Measurements from ENCODE around the gene LRRC49. TPM values are rescaled to one million over a fixed set of nuclear protein-coding genes. Genes with fewer than 3 reads are reported as not detected.
"Not testable (repeated sequence)": the region's sequence is repeated elsewhere in the genome, so short reads cannot be mapped to it uniquely, and the experiment has no call there.

The LRRC49 gene
- total and polyA plus RNA-seq, 2 donors = 6.5 to 35.3 TPM

DNA sequence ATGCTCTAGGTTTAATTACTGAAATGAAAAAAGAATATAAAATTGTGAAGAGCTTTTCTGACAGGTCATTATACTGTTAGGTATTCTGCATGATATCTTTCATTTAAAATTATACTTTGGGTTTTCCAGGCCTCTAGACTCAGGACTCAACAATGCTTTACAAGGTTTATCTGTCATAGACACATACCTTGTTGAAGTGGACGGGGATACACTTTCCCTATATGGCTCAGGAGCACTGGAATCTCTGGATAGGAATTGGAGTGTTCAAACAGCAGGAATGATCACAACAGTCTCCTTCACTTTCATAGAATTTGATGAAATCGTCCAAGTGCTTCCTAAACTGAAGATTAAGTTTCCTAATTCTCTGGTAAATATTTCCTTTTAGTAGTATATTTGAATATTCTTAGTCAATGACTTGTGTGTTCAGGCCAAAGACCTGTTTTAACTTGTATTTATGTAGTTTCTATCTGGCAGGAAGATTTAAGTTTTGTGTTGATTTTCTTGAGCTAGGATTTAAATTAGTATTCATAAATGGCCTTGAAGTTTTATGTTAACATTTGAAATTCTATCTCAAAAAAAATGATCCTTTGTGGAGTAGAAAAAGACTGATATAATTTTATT lies 115.7 kb downstream of the LRRC49 start:
- no peak for DNase-seq (ENCODE audit: extremely low spot score)

DNA sequence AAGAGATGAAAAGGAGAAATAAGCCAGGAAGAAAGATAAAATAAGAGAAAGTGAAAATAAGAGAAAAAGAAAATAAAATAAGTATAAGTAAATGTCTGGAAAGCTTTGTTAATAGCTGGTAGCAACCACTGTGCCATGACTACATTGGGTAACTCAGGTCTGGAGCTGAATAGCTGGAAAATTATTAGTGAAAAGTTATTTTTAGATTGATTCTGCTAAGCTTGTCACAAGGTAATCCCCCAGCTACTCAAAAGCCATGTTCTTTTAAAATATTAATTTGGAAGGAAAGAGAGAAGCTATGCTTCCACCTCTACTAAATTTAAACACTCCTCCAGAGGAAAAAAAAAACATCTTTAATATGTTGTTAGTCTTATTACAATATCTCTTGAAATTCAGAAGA lies 117.8 kb downstream of the LRRC49 start:
- Histone ChIP-seq H3K4me3 (ENCODE audit: low read depth, low read length) (no peak overlapping the region), H3K4me1 (ENCODE audit: insufficient read depth) (no peaks in the 10 kb centered on the region), H3K36me3 (ENCODE audit: insufficient read depth) (no peaks in the 10 kb centered on the region), H3K27ac (ENCODE audit: low read depth) (no peak overlapping the region)
- DNase-seq (ENCODE audit: extremely low spot score) = no peak

More for the DNA sequence above, 115.7 kb downstream of the LRRC49 start:
- no peak overlapping the region for H3K4me3 ChIP-seq (ENCODE audit: low read depth, low read length)
- H3K36me3 ChIP-seq (ENCODE audit: insufficient read depth) = no peaks in the 10 kb centered on the region
- no peaks in the 10 kb centered on the region for H3K4me1 ChIP-seq (ENCODE audit: insufficient read depth)
- no peak overlapping the region for H3K27ac ChIP-seq (ENCODE audit: low read depth)
- 40% methylated on average over 2 of the region's 2 CpGs for WGBS

DNA sequence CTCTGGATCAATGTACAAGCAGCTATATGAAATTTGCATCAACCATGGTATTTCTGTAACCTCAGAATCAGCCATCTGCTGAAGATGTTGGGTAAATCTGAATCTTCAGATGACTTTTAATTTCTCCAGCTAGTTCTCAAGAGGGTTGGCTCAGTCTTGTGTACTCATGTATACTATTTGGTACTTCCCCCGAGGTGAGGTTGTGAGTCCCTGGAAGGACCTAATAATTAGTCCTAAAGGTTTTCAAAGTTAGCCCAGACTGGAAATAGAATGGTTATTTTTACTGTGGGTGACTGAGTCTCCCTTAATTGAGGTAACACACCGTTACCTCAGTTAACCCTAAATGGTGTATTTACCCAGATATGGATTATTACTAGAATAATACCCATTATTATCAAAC lies 118.4 kb downstream of the LRRC49 start:
- Histone ChIP-seq H3K4me1 (ENCODE audit: insufficient read depth) (no peaks in the 10 kb centered on the region), H3K4me3 (ENCODE audit: low read depth, low read length) (no peak overlapping the region), H3K27ac (ENCODE audit: low read depth) (no peak overlapping the region), H3K36me3 (ENCODE audit: insufficient read depth) (no peaks in the 10 kb centered on the region)
- DNase-seq (ENCODE audit: extremely low spot score) = no peak
- 80% methylated on average over 2 of the region's 2 CpGs for WGBS

DNA sequence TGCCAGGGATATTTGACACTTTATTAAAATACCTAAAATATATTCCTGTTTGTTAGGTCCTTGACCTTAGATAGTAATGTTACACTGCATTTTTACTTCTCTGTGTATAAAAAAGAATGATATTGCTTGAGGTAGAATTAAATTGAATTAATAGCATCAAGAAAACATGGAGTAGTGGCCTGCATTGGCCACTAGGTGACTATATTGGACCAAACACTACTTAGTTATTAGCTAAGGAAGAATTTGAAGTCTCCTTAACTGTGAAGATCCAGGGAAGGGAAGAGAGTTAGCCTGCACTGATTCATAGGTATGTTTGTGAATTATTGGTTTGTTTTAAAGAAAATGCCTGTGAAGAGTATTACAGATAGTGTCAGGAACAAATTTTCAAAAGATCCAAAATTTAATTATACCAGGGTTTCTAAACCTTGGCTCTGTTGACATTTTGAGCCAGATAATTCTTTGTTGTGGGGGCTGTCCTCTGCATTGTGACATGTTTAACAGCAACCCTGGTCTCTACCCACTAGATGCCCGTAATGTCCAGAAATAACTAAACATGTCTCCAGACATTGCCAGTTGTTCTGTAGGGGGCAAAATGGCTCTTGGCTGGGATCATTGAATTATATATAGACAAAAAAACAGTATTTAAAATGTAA lies 119.0 kb downstream of the LRRC49 start:
- no peak overlapping the region for H3K27ac ChIP-seq (ENCODE audit: low read depth)
- WGBS = 85% methylated on average over 1 of the region's 1 CpG
- H3K4me1 ChIP-seq (ENCODE audit: insufficient read depth) = no peaks in the 10 kb centered on the region
- DNase-seq (ENCODE audit: extremely low spot score) = no peak
- no peak overlapping the region for H3K4me3 ChIP-seq (ENCODE audit: low read depth, low read length)
- H3K36me3 ChIP-seq (ENCODE audit: insufficient read depth) = no peaks in the 10 kb centered on the region

DNA sequence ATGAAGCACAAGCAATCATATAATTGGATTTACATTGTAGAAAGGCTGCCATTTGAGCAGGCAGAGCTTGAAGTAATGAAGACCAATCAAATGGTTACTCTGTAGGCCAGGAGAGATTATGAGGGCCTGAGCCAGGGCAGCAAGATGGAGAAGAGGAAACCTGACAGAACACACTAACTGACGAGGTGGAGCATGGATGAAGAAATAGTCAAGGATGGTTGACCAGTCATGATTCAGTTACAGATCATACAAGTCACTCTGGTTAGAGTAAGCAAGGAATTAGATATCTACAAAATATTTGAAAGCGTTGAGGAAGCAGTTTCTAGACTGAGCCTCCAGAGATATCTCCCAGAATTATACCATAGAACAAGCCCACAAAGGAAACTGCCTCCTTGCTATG lies 120.8 kb downstream of the LRRC49 start:
- Histone ChIP-seq H3K4me1 (ENCODE audit: insufficient read depth) (no peaks in the 10 kb centered on the region), H3K36me3 (ENCODE audit: insufficient read depth) (no peaks in the 10 kb centered on the region), H3K4me3 (ENCODE audit: low read depth, low read length) (no peak overlapping the region), H3K27ac (ENCODE audit: low read depth) (no peak overlapping the region)
- DNase-seq (ENCODE audit: extremely low spot score) = no peak
- WGBS = 94% methylated on average over 2 of the region's 2 CpGs

DNA sequence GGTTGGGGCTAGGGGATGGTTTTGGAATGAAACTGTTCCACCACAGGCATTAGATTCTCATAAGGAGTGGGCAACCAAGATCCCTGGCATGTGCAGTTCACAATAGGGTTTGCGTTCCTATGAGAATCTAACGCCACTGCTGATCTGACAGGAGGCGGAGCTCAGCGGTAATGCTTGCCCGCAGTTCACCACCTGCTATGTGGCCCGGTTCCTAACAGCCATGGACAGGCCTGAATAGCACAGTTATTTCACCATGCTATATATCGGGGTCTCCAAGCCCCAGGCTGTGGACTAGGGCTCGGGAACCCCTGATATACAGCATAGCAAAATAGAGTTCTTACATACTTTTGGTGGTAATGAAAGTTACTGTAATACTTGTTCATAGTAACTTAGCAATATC lies 122.7 kb downstream of the LRRC49 start:
- Histone ChIP-seq H3K27ac (ENCODE audit: low read depth) (no peak overlapping the region), H3K4me3 (ENCODE audit: low read depth, low read length) (no peak overlapping the region), H3K36me3 (ENCODE audit: insufficient read depth) (no peaks in the 10 kb centered on the region), H3K4me1 (ENCODE audit: insufficient read depth) (no peaks in the 10 kb centered on the region)
- DNase-seq (ENCODE audit: extremely low spot score) = no peak
- 95% methylated on average over 8 of the region's 8 CpGs for WGBS

DNA sequence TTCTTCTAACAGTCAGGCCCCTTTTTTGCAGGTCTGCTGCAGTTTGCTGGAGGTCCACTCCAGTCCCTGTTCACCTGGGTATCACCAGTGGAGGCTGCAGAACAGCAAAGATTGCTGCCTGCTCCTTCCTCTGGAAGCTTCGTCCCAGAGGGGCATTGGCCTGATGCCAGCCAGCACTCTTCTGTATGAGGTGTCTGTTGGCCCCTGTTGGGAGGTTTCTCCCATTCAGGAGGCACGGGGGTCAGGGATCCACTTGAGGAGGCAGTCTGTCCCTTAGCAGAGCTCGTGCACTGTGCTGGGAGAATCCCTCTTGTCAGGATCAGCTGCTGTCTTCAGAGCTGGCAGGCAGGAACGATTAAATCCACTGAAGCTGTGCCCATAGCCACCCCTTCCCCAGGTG lies 138.6 kb downstream of the LRRC49 start:
- WGBS = 85% methylated on average over 4 of the region's 4 CpGs
- H3K27ac ChIP-seq (ENCODE audit: low read depth); H3K4me3 ChIP-seq (ENCODE audit: low read depth, low read length); DNase-seq (ENCODE audit: extremely low spot score); H3K36me3 ChIP-seq (ENCODE audit: insufficient read depth); H3K4me1 ChIP-seq (ENCODE audit: insufficient read depth): not testable (repeated sequence)

DNA sequence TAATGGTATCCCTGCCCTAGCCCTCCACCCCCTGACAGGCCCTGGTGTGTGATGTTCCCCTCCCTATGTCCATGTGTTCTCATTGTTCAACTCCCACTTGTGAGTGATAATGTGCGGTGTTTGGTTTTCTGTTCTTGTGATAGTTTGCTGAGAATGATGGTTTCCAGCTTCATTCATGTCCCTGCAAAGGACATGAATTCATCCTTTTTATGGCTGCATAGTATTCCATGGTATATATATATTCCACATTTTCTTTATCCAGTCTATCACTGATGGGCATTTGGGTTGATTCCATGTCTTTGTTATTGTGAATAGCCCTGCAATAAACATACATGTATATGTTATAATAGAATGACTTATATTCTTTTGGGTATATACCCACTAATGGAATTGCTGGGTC lies 142.9 kb downstream of the LRRC49 start:
- not testable (repeated sequence) for H3K36me3 ChIP-seq (ENCODE audit: insufficient read depth); H3K4me3 ChIP-seq (ENCODE audit: low read depth, low read length); H3K27ac ChIP-seq (ENCODE audit: low read depth); H3K4me1 ChIP-seq (ENCODE audit: insufficient read depth); DNase-seq (ENCODE audit: extremely low spot score)
- 100% methylated on average over 1 of the region's 1 CpG for WGBS

DNA sequence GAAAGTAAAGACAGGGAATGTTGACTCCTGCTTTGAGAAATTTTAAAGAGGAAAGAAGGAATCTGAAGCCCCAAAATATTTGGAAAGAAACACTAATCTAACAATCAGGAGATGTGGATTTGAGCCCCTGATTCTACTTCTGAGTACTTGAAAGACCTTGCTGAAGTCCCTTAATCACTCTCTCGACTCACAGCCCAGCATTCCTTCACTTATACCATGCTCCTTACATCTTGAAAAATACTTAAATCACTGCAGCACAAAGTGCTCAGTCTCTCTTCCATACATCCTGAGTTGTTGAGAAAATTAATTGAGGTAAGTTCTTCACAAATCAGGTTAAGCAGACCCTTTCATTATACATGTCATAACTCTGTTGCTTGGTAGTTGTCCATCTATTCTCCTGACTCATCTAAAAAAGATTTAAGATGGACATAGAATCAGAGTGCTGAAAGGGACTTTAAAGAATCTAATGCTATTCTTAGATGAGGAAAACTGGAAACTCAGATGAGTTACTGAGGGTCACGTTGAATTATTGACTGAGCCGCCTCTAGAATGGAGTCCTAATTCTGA lies 149.8 kb downstream of the LRRC49 start:
- 78% methylated on average over 3 of the region's 3 CpGs for WGBS
- no peak for DNase-seq (ENCODE audit: extremely low spot score)
- Histone ChIP-seq H3K27ac (ENCODE audit: low read depth) (no peak overlapping the region), H3K4me1 (ENCODE audit: insufficient read depth) (no peaks in the 10 kb centered on the region), H3K36me3 (ENCODE audit: insufficient read depth) (no peaks in the 10 kb centered on the region), H3K4me3 (ENCODE audit: low read depth, low read length) (no peak overlapping the region)

DNA sequence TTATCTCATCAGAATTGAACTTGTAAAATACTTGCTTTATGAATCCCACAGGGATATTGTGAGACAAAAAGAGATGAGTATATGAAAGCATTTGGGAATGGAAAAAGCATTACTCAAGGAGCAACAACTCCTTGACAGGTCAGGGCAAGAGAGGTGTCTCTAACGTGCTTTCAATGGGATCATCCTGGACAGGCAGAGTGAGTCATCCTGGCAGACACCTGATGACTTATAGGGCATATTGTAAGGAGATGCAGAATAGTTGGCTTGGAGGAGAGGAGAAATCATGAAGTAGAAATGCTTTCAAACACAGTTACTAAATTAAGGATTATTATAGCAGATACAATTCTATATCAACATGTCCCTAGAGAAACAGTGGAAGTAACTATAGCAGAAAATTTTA lies 150.7 kb downstream of the LRRC49 start:
- no peaks in the 10 kb centered on the region for H3K36me3 ChIP-seq (ENCODE audit: insufficient read depth)
- no peaks in the 10 kb centered on the region for H3K4me1 ChIP-seq (ENCODE audit: insufficient read depth)
- DNase-seq (ENCODE audit: extremely low spot score) = no peak
- H3K27ac ChIP-seq (ENCODE audit: low read depth) = no peak overlapping the region
- 35% methylated on average over 1 of the region's 1 CpG for WGBS
- no peak overlapping the region for H3K4me3 ChIP-seq (ENCODE audit: low read depth, low read length)

DNA sequence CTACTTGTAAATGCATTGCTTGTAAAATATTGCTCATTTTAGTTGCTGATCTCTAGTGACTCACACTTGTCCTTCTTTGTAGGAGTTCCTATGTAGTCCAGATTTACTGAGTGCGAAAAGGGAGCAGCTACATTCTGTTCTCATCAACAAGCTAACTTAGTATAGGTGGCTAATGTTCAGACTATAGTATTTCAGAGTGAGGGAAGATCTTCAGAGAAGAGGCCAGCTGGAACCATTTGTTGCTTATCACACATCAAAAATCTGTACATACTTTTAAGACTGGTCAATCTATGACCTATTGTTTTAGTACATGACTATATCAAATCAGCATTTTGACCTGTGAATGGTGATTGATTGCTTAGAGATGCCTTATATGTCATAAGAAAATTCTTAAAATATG lies 151.4 kb downstream of the LRRC49 start:
- 98% methylated on average over 1 of the region's 1 CpG for WGBS

DNA sequence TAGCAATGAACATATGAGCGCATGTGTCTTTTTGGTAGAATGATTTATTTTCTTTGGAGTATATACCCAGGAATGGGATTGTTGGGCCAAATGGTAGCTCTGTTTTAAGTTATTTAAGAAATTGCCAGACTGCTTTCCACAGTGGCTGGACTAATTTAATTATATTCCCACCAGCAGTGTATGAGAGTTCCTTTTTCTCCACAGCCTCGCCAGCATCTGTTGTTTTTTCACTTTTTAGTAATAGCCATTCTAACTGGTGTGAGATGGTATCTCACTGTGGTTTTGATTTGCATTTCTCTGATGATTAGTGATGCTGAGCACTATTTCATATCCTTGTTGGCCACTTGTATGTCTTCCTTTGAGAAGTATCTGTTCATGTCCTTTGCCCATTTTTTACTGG lies 153.5 kb downstream of the LRRC49 start:
- WGBS = 97% methylated on average over 2 of the region's 2 CpGs
- not testable (repeated sequence) for H3K4me3 ChIP-seq (ENCODE audit: low read depth, low read length); H3K27ac ChIP-seq (ENCODE audit: low read depth); H3K4me1 ChIP-seq (ENCODE audit: insufficient read depth); H3K36me3 ChIP-seq (ENCODE audit: insufficient read depth); DNase-seq (ENCODE audit: extremely low spot score)

More for the DNA sequence above, 151.4 kb downstream of the LRRC49 start:
- Histone ChIP-seq H3K4me1 (ENCODE audit: insufficient read depth) (no peaks in the 10 kb centered on the region), H3K4me3 (ENCODE audit: low read depth, low read length) (no peak overlapping the region), H3K36me3 (ENCODE audit: insufficient read depth) (no peaks in the 10 kb centered on the region), H3K27ac (ENCODE audit: low read depth) (no peak overlapping the region)
- DNase-seq (ENCODE audit: extremely low spot score) = no peak

DNA sequence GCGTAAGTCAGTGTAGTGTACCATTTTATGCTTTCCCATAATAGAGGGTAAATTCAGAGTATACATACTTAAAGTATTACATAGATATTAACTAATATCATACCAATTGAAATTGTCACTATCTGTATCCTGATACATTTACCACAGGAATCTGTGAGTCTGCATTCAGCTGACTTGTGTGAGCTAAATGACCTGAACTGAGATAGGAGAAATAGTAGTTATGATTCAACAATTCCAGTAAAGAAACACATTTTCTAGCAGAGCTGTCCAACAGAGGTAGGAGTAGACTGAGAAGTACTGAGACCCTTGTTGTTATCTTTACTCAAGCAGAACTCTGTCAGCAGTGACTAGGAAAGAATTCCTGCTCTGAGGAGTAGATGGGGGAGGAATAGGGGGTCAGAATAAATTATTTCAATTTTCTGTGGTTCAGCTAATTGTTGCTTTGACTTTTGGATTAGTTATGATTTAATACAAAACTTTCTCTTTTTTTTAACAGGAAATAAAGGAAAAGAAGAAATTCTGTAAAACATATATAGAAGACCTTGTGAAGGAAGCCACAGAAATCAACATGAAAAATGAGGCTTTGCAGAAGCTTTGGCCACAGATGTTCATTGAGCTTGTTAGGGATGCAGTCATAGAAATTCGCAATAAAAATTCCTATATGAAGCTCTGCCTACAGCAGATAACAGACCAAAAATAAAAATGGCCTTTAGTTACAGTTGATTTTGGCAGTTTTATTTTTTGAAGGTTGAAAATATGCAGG lies 156.5 kb downstream of the LRRC49 start:
- Histone ChIP-seq H3K4me1 (ENCODE audit: insufficient read depth) (no peaks in the 10 kb centered on the region), H3K27ac (ENCODE audit: low read depth) (no peak overlapping the region), H3K4me3 (ENCODE audit: low read depth, low read length) (no peak overlapping the region), H3K36me3 (ENCODE audit: insufficient read depth) (no peaks in the 10 kb centered on the region)
- no peak for DNase-seq (ENCODE audit: extremely low spot score)
- 79% methylated on average over 2 of the region's 2 CpGs for WGBS
